ENCODE results near the gene LIMK1.

- no peak for TF ChIP-seq POLR2AphosphoS5 (IDR thresholded peaks at IDR 0.05)
- no peak for TF ChIP-seq CTCF (IDR thresholded peaks at IDR 0.05)
These were observed 31.7 kb downstream of the LIMK1 start for GRCh38 chr7:74115326-74115725.
